GM21515 (cell line): Measurements from ENCODE around the gene XPOT.

Source experiments
- ATAC-seq: cut with Tn5 transposase; IDR thresholded peaks from one replicate; pipeline ENCODE4 v1.9.1; 2021; ENCODE audit not compliant: unreplicated experiment

Gene XPOT

GRCh38 chr12:64419696-64420095 lies 15.5 kb downstream of the XPOT start:
- no peak for ATAC-seq

GRCh38 chr12:64427988-64428387 lies 23.8 kb downstream of the XPOT start:
- ATAC-seq: no peak

- no peak for ATAC-seq
Measured at GRCh38 chr12:64428956-64429355, 24.8 kb downstream of the XPOT start.

DNA sequence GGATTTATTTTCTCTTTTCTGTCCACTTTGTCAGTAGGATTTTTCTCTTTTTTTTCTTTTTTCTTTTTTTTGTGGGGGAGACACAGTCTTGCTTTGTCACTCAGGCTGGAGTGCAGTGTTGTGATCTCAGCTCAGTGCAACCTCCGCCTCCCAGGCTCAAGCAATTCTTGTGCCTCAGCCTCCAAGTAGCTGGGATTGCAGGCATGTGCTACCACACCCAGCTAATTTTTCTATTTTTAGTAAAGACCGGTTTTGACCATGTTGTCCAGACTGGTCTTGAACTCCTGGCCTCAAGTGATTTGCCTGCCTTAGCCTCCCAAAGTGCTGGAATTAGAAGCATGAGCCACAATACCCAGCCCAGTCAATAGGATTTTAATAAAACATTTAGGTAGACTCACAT lies 26.7 kb downstream of the XPOT start:
- no peak for ATAC-seq

- no peak for ATAC-seq
Measured at GRCh38 chr12:64431791-64432190, 27.6 kb downstream of the XPOT start.

DNA sequence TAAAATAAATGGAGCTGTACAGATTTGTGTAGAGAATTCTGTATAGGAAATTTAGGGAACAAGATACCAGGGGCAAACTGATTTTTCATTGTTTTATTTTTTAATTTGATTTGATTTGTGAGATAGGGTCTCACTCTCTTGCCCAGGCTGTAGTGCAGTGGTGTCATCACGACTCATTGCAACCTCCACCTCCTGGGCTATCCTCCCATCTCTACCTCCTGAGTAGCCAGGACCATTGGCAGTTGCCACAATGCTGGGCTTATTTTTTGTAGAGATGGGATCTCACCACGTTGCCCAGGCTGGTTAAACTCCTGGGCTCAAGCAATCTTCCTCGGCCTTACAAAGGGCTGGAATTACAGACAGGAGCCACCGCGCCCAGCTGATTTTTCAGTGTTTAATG lies 29.7 kb downstream of the XPOT start:
- no peak for ATAC-seq

DNA sequence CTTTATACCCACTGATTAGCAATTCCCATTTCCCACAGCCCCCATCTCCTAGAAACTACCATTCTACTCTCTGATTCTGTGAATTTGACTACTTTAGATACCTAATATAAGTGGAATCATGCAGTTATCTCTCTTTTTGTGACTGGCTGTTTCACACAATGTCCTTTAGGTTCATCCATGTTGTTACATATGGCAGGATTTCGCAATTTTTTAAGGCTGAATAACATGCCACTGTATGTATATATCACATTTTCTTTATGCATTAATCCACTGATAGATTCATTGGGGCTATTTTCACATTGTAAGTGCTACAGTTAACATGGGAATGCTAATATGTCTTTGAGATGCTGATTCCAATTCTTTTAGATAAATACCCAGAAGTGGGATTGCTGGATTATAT lies 35.9 kb downstream of the XPOT start:
- no peak for ATAC-seq

DNA sequence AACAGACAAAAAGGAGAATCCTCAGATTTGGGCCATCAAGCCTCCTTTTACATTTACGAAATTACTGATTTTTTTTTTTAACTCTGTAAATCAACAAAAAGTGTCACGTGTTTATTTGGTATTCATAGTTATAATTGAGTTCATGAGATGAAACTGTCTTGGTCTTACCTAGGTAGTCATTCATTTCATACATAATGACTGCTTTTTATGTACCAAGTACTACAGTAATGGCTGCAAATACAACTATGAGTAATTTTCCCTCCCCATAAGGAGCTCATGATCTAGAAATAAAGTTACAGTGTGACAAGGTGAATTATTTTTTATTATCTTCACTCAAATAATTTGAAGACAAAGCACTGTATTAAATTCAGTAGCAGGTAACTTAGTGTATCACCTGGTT lies 41.3 kb downstream of the XPOT start:
- no peak for ATAC-seq

GRCh38 chr12:64446295-64446694 lies 42.1 kb downstream of the XPOT start:
- no peak for ATAC-seq

DNA sequence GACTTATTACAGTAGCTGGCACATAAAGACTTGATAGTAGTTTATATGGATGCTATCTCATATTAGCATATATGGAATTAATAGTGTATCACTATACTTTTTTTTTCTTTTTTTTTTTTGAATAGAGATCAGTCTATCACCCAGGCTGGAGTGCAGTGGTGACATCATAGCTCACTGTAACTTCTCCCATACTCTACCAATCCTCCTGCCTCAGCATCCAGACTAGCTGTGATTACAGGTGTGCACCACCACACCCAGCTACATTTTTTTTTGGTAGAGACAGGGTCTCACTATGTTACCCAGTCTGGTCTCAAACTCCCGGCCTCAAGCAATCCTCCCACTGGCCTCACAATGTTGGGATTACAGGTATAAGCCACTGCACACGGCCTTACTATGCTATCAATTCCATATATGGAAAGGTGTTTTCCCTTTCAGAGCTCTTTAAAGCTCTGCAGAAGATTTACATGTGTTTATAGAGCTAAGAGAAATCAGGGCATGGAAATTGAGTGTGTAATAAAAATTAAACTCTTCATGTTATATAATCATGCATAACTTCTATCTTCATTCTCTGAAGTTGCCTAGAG lies 46.0 kb downstream of the XPOT start:
- no peak for ATAC-seq

DNA sequence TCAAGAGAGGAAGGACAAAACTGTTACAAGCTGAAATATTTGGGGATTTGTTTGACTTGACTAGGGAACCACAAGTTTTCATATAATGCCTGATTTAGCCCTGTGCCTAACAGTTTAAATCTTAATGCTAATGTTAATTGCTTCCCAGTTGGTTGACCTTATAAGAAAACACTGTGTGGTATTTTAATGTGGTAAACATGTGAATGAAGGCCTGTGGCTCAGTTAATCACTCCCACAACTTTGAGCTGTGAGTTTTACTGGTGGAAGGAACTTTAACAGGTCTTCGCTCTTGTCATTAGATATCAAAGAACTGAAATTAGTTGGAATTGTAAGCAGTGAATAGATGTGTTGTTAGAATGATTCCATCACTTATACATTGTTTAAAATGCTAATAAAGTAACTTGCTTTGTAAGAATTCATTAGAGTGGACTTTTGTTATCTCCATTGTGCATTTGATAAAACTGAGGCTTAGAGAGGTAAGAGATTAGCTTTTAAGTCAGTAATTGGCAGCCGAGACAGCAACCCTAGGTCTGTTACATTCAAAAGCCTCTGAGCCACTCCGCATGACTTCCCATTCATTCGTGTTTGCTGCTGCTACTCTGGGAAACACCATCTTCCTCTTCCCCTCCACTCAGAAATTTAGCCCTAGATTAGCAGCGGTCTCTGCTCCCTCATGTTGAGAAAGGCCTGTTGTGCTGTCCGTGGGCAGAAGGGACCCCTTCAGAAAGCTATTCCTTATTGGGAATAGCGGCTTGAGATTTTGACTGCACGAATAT lies 46.7 kb downstream of the XPOT start:
- no peak for ATAC-seq

DNA sequence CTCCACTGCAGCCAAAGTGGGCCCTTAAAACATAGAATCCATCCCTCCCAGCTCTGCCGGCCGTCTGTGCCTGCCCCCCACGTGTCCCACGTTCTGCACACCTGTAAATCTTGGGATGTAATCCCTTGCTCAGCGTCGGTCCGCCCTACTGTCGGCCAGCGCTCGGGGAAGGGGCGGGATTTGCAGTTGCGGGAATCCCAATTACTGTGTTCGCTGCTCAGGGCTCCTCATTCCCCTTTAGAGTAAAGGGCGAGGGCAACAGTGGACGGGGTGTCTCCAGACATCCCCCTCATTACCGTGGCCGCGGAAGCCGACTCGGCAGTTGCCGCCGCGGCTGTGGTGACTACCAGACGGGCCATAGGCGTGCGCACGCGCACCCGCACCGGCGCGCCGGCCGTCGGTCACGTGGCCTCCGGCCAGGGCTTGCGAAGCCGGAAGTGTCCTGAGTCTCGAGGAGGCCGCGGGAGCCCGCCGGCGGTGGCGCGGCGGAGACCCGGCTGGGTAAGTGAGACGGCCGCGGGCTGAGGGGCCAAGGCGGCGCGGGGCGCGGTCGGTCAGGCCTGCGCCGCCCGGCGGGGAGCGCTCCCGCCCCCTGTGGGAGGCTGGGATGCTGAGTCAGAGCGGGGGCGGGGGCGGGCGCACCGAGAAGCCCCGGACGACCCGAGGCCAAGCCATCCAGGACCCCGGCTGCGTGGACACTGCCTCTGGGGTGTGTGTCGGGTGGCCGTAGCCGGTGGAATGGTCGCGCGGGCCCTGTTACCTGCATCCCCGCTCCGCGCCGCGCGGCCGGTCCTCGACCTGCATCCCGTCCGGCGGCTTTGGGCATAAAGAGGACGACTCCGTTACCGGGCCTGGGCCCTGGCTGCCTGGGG lies 47.7 kb downstream of the XPOT start, which contains the start of gene TBK1:
Gene TBK1, plus strand, starts transcription at position 434 of the 872 bp plus-strand sequence. CDS start 3,751 bp downstream, outside the sequence.
- peak; percentile 87 for ATAC-seq

GRCh38 chr12:64452559-64453329 lies 48.6 kb downstream of the XPOT start:
- ATAC-seq: no peak

GRCh38 chr12:64455506-64455905 lies 51.3 kb downstream of the XPOT start:
- no peak for ATAC-seq

DNA sequence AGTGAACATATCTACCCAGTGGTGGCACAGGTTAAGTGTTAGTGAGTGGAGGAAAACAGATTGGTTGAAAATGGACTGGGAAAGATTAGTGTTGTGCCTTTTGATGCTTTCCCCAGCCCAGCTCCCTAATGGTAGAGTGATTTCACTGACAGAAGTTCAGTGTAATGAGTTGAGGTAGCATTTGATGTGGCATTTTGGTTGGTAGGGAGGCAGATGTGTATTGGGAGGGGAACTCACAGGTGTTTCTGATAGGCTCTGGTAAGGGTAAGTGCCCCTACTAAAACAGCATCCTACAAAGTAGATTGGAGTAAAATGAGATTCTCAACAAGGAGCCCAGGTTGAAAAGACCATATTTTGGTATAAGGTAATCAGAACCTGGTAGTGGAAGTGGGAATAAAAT lies 51.9 kb downstream of the XPOT start:
- no peak for ATAC-seq

DNA sequence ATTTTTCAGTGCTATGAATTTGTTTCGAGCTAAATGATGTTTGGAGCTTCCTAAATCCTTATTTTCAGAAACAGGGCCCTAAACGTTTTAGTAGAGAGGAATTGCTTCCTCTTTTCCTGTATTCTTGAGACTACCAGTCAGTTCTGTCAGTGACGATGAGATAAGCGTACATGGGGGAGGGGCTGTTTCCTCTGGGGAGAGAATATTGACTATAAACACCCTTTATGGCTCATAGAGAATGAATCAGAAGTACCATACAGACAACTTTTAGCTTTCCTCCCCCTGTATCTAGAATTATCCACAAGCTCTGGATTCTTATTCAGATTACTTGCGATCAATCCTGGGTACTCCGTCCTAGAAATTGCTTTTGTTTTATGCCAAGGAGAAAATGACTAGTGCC lies 52.8 kb downstream of the XPOT start:
- ATAC-seq: no peak

DNA sequence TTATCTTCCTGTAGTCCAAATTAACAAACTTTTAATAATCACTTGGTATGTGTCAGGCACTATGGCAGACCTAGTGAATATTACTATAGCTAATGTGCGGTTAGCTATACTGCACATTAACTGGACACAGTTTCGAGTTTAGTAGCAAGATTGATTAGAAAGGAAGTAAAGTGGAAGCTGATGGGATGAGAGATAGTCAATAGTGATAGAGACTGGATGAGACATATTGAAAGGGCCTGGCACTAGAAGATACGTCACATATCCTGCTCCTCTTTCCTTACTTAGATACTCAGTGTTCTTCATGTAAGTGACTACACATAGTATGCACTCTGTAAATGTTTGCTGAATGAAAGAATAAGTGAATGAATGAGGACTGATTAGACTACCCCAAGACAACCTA lies 53.3 kb downstream of the XPOT start:
- no peak for ATAC-seq

GRCh38 chr12:64457923-64458322 lies 53.7 kb downstream of the XPOT start:
- ATAC-seq: no peak

DNA sequence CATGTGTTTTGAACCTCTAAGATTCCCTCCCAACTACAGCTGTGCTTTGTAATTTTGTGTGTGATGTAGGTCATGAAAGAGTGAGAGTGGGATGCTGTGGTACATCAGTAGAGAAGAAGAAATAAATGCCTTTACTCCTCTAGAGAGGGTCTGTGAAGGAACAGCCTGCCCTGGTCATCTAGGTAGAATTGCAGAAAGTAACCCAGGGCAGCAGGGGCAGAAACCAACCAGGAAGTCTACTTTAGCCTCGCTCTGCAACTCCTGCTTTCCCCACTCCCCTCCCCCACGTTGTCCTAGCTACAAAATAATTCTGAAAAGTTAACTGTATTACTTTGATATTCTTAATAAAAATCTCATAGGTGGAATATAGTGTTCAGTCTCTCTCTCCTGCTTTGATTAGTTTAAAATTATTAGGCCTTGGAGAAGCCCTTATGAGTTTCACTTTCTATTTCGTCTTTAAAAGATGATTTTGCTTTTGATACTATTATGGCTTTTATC lies 55.3 kb downstream of the XPOT start:
- ATAC-seq: peak; percentile 50

GRCh38 chr12:64461634-64462414 lies 57.6 kb downstream of the XPOT start:
- ATAC-seq: no peak
